Sigmoid colon (tissue), 4 donors: ENCODE data around the gene ATP6V0E2.

Experiments
- EP300 ChIP-seq, 4 donors: sonication (generic); formaldehyde crosslinking; IDR thresholded peaks; one replicate each; pipeline ENCODE4 v1.6.1; 2017; ENCODE audit warnings: antibody characterized with exemption in 4 of 4
- POLR2A ChIP-seq, 2 donors: fragments of 450-650 bp; IDR thresholded peaks; one replicate each; pipeline ENCODE4 v1.6.1; 2016; ENCODE audit warnings: antibody characterized with exemption in 2 of 2, mild to moderate bottlenecking in 2 of 2, moderate library complexity in 2 of 2
- POLR2AphosphoS5 ChIP-seq, 4 donors: sonication (generic); formaldehyde crosslinking; IDR thresholded peaks; one replicate each; pipeline ENCODE4 v1.6.1; 2017; ENCODE audit warnings: antibody characterized with exemption in 4 of 4
- TF ChIP-seq, protein P1 (sequence below), 4 experiments: fragments of 450-650 bp in 3 of 4; fragments of 200-600 bp in 1 of 4; IDR thresholded peaks; one replicate each; pipeline ENCODE4 v1.5.1; 2016 to 2019; ENCODE audit warnings: antibody characterized with exemption in 4 of 4, mild to moderate bottlenecking in 3 of 4, moderate library complexity in 2 of 4

DNA sequence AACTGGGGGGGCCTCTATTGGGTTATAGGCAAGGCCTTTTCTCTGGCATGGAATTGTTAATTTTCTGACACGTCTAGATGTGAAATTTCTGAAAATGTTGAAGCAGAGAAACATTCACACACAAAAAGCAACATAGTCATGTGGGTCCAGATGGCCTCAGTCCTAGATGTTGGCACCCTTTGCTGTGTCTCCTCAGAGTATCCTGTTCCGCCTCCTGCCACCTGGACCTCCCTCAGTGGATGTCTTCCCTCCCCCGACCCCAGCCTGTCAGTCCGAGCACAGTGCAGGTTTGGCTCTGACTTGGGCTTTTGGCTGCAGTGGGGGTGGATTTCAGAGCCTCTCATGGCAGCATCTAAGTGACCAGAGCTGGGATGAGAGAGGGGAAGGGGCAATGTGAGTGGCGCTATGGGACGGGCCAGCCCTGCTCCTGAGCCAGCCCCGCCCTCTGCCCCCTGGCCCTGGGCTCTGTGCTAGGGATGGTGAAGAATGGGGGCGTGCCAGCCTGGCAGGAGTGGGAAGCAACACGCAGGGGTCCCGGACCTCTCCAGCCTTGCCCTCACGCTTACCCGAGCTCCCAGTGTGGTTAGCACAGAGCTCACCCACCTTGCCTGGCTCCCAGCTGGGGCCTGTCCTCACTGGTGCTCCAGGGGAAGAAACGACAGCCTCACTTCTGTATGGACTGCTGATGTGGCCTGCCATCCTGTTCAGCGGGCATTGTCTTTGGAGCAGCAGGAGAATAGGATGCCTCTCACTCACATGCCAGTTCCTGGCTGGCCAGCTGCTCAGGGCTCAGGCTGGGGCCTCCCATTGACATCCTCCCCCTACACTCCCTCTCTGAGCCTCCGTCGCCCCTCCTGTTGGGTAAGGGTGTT, 6.2 kb downstream of the ATP6V0E2 start:
- TF ChIP-seq, protein P1, sequence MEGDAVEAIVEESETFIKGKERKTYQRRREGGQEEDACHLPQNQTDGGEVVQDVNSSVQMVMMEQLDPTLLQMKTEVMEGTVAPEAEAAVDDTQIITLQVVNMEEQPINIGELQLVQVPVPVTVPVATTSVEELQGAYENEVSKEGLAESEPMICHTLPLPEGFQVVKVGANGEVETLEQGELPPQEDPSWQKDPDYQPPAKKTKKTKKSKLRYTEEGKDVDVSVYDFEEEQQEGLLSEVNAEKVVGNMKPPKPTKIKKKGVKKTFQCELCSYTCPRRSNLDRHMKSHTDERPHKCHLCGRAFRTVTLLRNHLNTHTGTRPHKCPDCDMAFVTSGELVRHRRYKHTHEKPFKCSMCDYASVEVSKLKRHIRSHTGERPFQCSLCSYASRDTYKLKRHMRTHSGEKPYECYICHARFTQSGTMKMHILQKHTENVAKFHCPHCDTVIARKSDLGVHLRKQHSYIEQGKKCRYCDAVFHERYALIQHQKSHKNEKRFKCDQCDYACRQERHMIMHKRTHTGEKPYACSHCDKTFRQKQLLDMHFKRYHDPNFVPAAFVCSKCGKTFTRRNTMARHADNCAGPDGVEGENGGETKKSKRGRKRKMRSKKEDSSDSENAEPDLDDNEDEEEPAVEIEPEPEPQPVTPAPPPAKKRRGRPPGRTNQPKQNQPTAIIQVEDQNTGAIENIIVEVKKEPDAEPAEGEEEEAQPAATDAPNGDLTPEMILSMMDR (IDR thresholded peaks at IDR 0.05): no peak
- no peak for TF ChIP-seq EP300 (IDR thresholded peaks at IDR 0.05)
- TF ChIP-seq POLR2A (IDR thresholded peaks at IDR 0.05): no peak
- TF ChIP-seq POLR2AphosphoS5 (IDR thresholded peaks at IDR 0.05): no peak
